ENCODE results near the gene INAVA.
"Not testable (repeated sequence)": the region's sequence is repeated elsewhere in the genome, so short reads cannot be mapped to it uniquely, and the experiment has no call there.

INAVA gene

DNA sequence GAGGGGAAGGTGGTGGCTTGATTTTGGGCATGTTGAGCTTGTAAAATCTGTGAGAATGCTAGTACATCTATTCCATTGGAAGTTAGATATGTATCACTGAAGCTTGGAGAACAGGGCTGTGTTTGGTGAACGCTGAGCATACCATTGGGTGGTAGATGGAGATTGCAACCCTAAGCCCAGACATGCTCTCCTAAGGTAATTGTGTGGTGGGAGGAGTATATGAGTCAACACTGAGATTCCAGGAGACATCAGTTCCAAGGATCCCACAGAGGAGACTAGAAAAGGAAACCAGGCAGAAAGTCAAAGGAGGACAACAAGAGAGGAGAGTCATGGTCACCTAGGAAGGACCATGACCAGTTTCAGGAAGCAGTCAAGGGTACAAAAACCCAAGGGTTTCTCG lies 68.4 kb downstream of the INAVA start:
- DNase-seq (ENCODE audit: low spot score), result no peak

DNA sequence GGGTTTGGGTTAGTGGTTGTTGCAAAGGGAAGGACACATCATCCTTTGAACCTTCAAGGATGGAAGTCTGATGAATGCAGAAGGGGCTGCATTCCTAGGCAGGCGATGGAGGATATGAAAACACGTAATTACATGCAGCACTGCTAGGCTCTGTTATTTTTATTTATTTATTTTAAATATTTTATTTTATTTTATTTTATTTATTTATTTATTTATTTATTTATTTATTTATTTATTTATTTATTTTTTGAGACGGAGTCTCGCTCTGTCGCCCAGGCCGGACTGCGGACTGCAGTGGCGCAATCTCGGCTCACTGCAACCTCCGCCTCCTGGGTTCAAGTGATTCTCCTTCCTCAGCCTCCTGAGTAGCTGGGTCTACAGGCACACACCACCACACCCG lies 69.2 kb downstream of the INAVA start:
- DNase-seq (ENCODE audit: low spot score), result not testable (repeated sequence)

Measured in hematopoietic multipotent progenitor cell treated with erythropoietin and hydrocortisone succinate and interleukin-3 and kit ligand, for 15 days (in vitro differentiated cells).